GOT3 (cell line): Measurements from ENCODE around the gene ORC5.
"Not testable (repeated sequence)": the region's sequence is repeated elsewhere in the genome, so short reads cannot be mapped to it uniquely, and the experiment has no call there.

Source experiments
- DNase-seq: peaks from one replicate; lab custom pipeline; 2025; ENCODE audit warnings: mixed read lengths; lab: John Stamatoyannopoulos, UW

The ORC5 gene

GRCh38 chr7:104207731-104208420, at the start of gene ORC5:
Gene ORC5, minus strand, starts transcription at chr7:104208013. Its CDS starts 109 bp downstream, at chr7:104207904.
- peak; percentile 51 for DNase-seq

DNA sequence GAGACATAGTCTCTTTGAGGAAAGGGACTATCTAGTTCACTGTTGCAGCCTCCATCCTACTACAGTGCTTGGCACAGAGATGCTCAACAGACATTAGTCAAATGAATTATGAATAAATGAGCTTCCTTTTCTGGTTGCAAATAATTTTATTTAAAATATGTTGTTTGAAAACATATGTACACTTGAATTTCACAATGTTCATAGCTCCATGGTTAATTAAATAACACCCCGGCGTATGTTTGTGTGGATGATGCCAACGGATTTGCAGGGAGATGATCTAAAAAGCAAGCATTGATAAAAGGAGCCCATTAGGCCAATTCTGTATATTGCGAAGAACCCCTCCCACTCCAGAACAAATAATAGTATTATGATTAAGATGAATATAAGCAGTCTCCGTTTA, 47.8 kb upstream of the ORC5 start:
- DNase-seq, result no peak

- DNase-seq, result no peak
Observed at GRCh38 chr7:104255194-104255593, 47.4 kb upstream of the ORC5 start.

DNA sequence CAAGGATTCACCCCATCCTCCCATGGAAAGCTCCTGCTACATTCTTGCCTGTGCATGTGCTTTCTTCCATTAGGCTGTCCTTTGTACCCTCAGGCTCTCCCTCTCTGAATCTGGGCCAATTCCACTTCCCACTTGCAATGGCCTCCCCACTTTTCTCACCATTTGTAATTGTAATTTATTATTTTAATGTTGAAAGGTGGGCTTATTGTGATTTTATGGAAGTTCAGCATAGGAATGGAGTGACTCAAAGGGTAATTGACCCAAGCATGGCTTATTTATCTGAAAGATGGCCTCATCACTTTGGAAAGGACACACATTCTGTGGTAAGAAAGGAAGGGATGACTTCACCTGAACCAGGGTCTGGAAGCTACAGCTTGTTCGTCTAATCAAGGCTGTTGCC, 46.9 kb upstream of the ORC5 start:
- no peak for DNase-seq

GRCh38 chr7:104252409-104253134, 44.8 kb upstream of the ORC5 start:
- DNase-seq, result no peak

DNA sequence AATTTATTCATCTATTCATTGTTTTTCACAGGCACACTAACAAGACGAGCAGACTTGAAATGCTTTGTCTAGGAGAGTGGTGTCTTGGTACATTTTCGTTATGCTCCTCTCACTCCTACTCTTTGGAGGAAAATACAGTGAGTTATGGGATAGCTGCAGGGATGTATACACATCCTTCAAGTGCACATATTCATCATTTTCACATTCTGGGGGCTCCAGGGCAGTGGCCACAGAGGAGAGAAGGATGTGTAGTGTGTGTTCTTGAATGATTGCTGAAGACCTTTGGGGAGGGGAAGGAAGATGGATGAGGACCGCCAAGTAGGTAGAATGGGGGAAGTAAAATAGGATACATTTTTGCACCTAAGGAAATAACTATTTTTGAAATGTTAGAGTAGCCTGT, 34.8 kb upstream of the ORC5 start:
- no peak for DNase-seq

- DNase-seq, result no peak
Observed at GRCh38 chr7:104241538-104242209, 33.9 kb upstream of the ORC5 start.

- DNase-seq, result no peak
Observed at GRCh38 chr7:104241135-104241534, 33.3 kb upstream of the ORC5 start.

- DNase-seq, result no peak
Observed at GRCh38 chr7:104240401-104240800, 32.6 kb upstream of the ORC5 start.

- not testable (repeated sequence) for DNase-seq
Observed at GRCh38 chr7:104234990-104235389, 27.2 kb upstream of the ORC5 start.

DNA sequence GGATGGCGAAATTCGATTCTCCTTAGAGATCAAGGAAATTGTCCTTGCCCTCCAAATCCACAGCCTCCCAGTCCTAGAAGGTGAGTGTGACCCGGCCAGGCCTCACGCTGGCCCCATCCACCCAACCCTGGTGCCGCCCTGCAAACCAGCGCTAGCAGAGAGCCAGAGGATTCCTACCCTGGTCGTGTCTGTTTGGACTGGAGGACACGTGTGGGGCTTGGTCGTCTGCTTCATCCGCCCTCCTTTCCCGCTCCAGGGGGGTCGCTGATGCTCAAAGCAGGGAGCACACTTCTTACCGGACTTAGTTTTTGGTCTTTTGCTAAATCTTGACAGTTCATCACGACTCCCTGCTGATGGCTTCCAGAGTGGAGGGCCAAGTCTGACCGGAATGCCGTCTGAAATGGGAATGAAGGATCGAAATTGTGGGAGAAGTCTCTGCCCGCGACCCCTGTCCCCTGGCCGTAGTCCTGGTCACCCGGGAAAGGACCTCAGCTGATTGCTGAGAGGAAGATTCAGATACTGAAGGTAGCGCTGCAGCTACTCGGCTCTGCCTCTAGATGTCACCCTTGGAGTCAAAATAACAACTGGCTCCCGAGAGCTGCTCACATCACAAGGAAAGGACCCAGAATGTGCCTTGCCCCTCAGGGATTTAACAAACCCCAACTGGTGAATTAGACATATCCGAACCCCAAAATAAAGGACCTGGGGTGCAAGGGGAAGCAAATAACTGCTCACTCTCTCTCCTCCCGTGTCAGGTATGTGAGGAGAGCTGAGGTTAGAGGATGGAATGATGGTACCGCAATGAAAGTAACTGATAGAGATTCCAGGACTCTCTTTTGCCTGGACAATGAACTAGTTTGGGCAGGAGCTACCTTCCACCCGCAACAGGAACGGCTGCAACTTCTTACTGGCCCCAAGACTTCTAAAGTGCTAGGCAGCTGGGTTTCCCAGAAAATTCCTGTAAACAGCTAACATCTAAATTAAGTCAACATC, 23.5 kb upstream of the ORC5 start:
- no peak for DNase-seq

- no peak for DNase-seq
Observed at GRCh38 chr7:104230606-104231005, 22.8 kb upstream of the ORC5 start.

- DNase-seq, result no peak
Observed at GRCh38 chr7:104228442-104228841, 20.6 kb upstream of the ORC5 start.

GRCh38 chr7:104225451-104225850, 17.6 kb upstream of the ORC5 start:
- DNase-seq, result no peak

DNA sequence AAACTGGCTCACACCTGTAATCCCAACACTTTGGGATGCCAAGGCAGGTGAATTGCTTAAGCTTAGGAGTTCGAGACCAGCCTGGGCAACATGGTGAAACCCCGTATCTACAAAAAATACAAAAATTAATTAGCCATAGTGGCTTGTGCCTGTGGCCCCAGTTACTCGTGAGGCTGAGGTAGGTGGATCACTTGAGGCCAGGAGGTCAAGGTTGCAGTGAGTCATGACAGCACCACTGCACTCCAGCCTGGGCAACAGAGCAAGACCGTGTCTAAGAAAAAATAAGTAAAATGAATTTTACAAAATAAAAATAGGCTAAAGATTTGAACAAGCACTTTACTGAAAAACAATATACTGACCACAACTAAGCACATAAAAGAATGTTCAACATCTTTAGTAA, 9.8 kb upstream of the ORC5 start:
- DNase-seq, result no peak

DNA sequence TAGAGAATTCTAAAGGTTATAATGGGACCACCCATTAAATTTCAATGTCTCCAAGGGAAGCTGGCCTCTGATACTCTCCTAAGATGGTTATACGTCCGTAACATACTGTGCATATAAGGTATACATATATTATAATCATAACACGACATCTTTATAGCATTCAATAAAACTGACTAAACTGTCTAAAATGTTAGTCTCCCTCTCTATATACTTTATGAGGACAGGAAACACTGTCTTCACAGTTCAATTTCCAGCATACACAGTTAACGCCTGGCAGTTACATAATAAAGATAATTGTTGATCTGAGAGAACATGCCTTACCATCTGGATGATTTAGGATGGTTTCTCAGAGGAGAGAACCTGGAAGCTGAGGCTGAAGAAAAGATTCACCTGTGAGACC, 1.2 kb upstream of the ORC5 start:
- DNase-seq, result no peak

GRCh38 chr7:104208421-104208780, 588 bp upstream of the ORC5 start:
- DNase-seq, result no peak

DNA sequence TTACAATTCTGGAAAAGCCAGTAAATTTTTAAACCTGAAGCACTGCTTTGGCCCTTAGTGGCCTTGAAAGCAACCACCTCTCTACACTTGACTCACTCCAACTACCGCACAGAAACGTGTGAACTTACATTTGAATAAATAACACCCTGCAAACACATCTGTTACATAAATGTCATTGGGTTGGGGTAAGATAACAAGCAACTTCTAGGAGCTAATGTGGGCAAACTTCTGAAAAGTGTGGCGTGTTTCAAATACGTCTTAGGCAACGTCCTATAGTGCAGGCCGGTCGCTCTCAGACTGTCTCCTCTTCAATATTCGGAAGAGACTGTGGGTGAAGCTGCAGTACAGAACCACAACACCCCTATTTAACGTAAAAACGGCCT, 474 bp downstream of the ORC5 start:
- no peak for DNase-seq

- DNase-seq, result no peak
Observed at GRCh38 chr7:104206841-104207240, 972 bp downstream of the ORC5 start.

GRCh38 chr7:104198673-104199278, 9.0 kb downstream of the ORC5 start:
- no peak for DNase-seq

- no peak for DNase-seq
Observed at GRCh38 chr7:104196161-104196560, 11.7 kb downstream of the ORC5 start.

DNA sequence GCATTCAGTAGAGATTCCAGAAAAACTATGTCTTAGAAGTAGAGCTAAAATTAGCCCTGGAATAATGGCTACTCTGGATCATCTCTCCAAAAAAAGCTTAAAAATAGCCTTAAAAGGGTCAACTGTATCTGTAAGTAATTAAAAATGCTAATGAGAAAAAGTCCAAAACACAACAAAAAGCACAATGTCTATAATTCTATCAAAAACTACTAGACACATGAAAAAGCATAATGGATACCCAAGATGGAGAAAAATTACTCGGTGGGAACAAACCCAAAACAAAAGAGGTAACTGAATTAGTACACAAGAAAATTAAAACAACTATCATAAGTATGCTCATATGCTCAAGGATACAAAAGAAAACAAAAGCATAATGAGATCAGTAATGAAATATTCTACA, 15.4 kb downstream of the ORC5 start:
- no peak for DNase-seq
